K562 (cell line): ENCODE results near the gene RAB25. TPM values are rescaled to one million over a fixed set of nuclear protein-coding genes. Genes with fewer than 3 reads are reported as not detected.

ENCODE experiments used
- ARID4B ChIP-seq: sonication (generic); formaldehyde crosslinking; IDR thresholded peaks from 2 replicates; pipeline ENCODE4 v1.8.0; 2022; ENCODE audit warnings: mild to moderate bottlenecking, missing genetic modification reagents
- ATF1 ChIP-seq, 2 experiments: fragments of 450-650 bp in 1 of 2; IDR thresholded peaks; 2 replicates each; pipeline ENCODE4 v1.6.1; 2016; ENCODE audit warnings: missing compliant biosample characterization in 1 of 2, missing genetic modification characterization in 1 of 2
- CXXC5 ChIP-seq: fragments of 250-450 bp; sonication (Bioruptor Pico); IDR thresholded peaks from 2 replicates; pipeline ENCODE4 v1.8.0; 2022; ENCODE audit warnings: inconsistent platforms, mild to moderate bottlenecking, moderate library complexity
- GABPA ChIP-seq: fragments of 200-800 bp; sonication (Bioruptor generic); conservative IDR thresholded peaks from 2 replicates; pipeline ENCODE4 v1.6.1; 2016; ENCODE audit warnings: low read depth, missing genetic modification characterization, missing compliant biosample characterization
- NR2C2 ChIP-seq, 2 experiments: fragments of 200-800 bp in 1 of 2; sonication (Bioruptor generic) in 1 of 2; sonication (generic) in 1 of 2; formaldehyde crosslinking in 1 of 2; IDR thresholded peaks; 2 replicates each; pipeline versions ENCODE4 v1.6.1 to v1.8.0; 2016 to 2022; ENCODE audit warnings: mild to moderate bottlenecking in 1 of 2, missing compliant biosample characterization in 1 of 2, missing genetic modification characterization in 1 of 2, missing genetic modification reagents in 1 of 2
- POU5F1 ChIP-seq: fragments of 150-350 bp; IDR thresholded peaks from 2 replicates; pipeline ENCODE4 v1.6.1; 2014; ENCODE audit warnings: borderline replicate concordance, low read length, low read depth, mild to moderate bottlenecking; ENCODE audit not compliant: partially characterized antibody
- STAT5A ChIP-seq: IDR thresholded peaks from 2 replicates; pipeline ENCODE4 v1.6.1; 2012; ENCODE audit warnings: low read length, inconsistent platforms, borderline replicate concordance
- TGIF2 ChIP-seq: sonication (generic); formaldehyde crosslinking; IDR thresholded peaks from 2 replicates; pipeline ENCODE4 v1.8.1; 2022; ENCODE audit warnings: mild to moderate bottlenecking, missing genetic modification reagents, moderate library complexity
- ZBTB49 ChIP-seq: sonication (generic); formaldehyde crosslinking; IDR thresholded peaks from 2 replicates; pipeline ENCODE4 v1.8.0; 2022; ENCODE audit warnings: missing genetic modification reagents, mild to moderate bottlenecking, borderline replicate concordance
- ZNF398 ChIP-seq: fragments of 250-450 bp; sonication (Bioruptor Pico); IDR thresholded peaks from 2 replicates; pipeline ENCODE4 v1.8.0; 2021; ENCODE audit warnings: moderate library complexity, mild to moderate bottlenecking, inconsistent platforms
- polyA plus RNA-seq, 8 experiments: library from polyadenylated mRNA; depleted of rRNA in 4 of 8; stranded (reverse) in 5 of 8; unstranded in 3 of 8; fragments of >200 nt; fragmentation: Nextera tagmentation in 2 of 8; fragmentation: Illumina TruSeq in 1 of 8; extraction: Ambion mirVana in 2 of 8; extraction: Trizol in 1 of 8; gene quantifications; 2 replicates each; pipeline versions ENCODE4 v1.2.1 to v1.2.3, GENCODE V29; 2011 to 2014; ENCODE audit warnings: inconsistent platforms in 1 of 8, missing spikeins in 1 of 8
- total RNA-seq, 7 experiments: library from RNA; depleted of rRNA in 6 of 7; stranded (reverse); fragments of >200 nt in 6 of 7; fragmentation: Illumina TruSeq in 2 of 7; extraction: Trizol in 2 of 7; gene quantifications; 2 replicates each; pipeline versions ENCODE4 v1.2.1 to v1.2.3, GENCODE V29; 2011 to 2021; ENCODE audit warnings: low replicate concordance in 1 of 7
- TF ChIP-seq, protein P1 (sequence below): fragments of 250-450 bp; sonication (Bioruptor Pico); IDR thresholded peaks from 2 replicates; pipeline ENCODE4 v1.5.0; 2020; ENCODE audit warnings: mild to moderate bottlenecking
- TF ChIP-seq, protein P2 (sequence below): fragments of 250-450 bp; sonication (Bioruptor Pico); IDR thresholded peaks from 2 replicates; pipeline ENCODE4 v1.8.0; 2021; ENCODE audit warnings: borderline replicate concordance, mild to moderate bottlenecking, moderate library complexity; ENCODE audit not compliant: poor library complexity, severe bottlenecking
- TF ChIP-seq, protein P3 (sequence below): sonication (generic); formaldehyde crosslinking; IDR thresholded peaks from 2 replicates; pipeline ENCODE4 v1.8.0; 2022; ENCODE audit warnings: mild to moderate bottlenecking, missing genetic modification reagents

The RAB25 gene
- total and polyA plus RNA-seq, 9 of the 15 experiments (the other 6 are each of a cell fraction or from before 2014, with no cell fraction given), result 0.10 to 0.27 (median 0.13) TPM; not detected in 6

DNA sequence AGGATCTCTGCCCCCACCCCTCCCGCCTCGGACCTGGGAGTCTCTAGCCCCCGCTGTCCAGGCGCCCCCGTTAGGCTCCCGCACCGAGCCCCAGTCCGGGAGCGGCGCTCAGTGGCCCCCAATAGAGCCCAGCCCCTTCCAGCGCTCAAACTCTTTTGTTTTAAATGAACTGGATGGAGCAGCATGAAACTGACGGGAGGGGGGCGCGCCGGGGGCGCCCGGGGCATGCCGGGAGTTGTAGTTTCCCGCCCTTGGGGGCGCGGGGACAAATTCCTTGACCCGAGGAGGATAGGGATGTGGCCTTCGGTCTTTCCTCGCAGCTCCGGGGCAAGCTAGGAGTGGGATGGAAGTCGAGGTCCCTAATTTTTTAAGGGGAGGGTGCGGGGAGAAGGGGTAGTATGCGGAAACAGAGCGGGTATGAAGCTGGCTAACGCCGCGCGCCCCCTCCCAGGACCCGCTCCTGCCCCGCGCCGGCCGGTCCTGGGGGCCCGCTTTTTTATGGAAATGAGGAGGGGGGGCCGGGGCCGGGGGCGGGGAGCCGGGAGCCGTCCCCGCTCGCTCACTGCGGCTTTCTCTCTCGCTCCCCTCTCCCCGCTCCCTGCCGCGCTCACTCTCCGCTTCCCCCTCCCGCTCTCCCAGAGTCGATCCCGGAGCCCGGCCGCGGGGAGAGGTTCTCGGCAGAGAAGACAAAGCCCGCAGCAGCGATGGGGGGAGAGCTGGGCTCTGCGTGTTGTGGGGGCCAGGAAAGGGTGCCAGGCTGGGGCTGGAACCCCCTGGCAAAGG is 21.5 kb downstream of the RAB25 start, which contains the start of gene MEX3A (continued):
- no peak for TF ChIP-seq ZNF398 (CRISPR knock-in tag)
- no peak for TF ChIP-seq ATF1 (CRISPR knock-in tag; IDR thresholded peaks at IDR 0.05)
- TF ChIP-seq ATF1 (tag; IDR thresholded peaks at IDR 0.05), result peak; percentile 62; the same call in 1 of the 2 replicates
- TF ChIP-seq, protein P1, sequence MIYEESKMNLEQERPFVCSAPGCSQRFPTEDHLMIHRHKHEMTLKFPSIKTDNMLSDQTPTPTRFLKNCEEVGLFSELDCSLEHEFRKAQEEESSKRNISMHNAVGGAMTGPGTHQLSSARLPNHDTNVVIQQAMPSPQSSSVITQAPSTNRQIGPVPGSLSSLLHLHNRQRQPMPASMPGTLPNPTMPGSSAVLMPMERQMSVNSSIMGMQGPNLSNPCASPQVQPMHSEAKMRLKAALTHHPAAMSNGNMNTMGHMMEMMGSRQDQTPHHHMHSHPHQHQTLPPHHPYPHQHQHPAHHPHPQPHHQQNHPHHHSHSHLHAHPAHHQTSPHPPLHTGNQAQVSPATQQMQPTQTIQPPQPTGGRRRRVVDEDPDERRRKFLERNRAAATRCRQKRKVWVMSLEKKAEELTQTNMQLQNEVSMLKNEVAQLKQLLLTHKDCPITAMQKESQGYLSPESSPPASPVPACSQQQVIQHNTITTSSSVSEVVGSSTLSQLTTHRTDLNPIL (CRISPR knock-in tag), result no peak
- TF ChIP-seq, protein P2, sequence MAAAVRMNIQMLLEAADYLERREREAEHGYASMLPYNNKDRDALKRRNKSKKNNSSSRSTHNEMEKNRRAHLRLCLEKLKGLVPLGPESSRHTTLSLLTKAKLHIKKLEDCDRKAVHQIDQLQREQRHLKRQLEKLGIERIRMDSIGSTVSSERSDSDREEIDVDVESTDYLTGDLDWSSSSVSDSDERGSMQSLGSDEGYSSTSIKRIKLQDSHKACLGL (CRISPR knock-in tag), result peak; percentile 66
- TF ChIP-seq ZBTB49 (CRISPR knock-in tag), result no peak
- TF ChIP-seq GABPA (tag), result peak; percentile 53; the same call in 1 of the 2 replicates
- 0 out of 2 replicates have a peak, but pooled peaks have one; percentile 36 for TF ChIP-seq TGIF2
- TF ChIP-seq CXXC5 (CRISPR knock-in tag), result peak; percentile 64
- peak; percentile 72 for TF ChIP-seq ARID4B (CRISPR knock-in tag)
- no peak for TF ChIP-seq STAT5A
- TF ChIP-seq NR2C2 (CRISPR knock-in tag; IDR thresholded peaks at IDR 0.05), result no peak
- TF ChIP-seq NR2C2 (tag; IDR thresholded peaks at IDR 0.05), result peak; percentile 89
- TF ChIP-seq, protein P3, sequence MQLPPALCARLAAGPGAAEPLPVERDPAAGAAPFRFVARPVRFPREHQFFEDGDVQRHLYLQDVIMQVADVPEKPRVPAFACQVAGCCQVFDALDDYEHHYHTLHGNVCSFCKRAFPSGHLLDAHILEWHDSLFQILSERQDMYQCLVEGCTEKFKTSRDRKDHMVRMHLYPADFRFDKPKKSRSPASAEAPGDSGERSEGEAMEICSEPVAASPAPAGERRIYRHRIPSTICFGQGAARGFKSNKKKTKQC, result no peak
- peak; percentile 46 for TF ChIP-seq POU5F1
